H1 (cell line): Measurements from ENCODE around the gene HTR3E. TPM values are rescaled to one million over a fixed set of nuclear protein-coding genes. Genes with fewer than 3 reads are reported as not detected.
"Not testable (repeated sequence)": the region's sequence is repeated elsewhere in the genome, so short reads cannot be mapped to it uniquely, and the experiment has no call there.

ENCODE experiments used
- CTCF ChIA-PET: fragments of 300-600 bp; sonication (Branson Sonifier 250); formaldehyde crosslinking; loops from one replicate; lab custom pipeline; 2021; ENCODE audit not compliant: partially characterized antibody; lab: Charles Lee
- POLR2A ChIA-PET: fragments of 300-600 bp; sonication (Branson Sonifier 250); formaldehyde crosslinking; loops from one replicate; lab custom pipeline; 2021; ENCODE audit warnings: inconsistent platforms; ENCODE audit not compliant: partially characterized antibody; lab: Charles Lee
- DNase-seq, 2 experiments: peaks; one replicate each; pipeline versions ENCODE4 v3.0.0 to v3.0.0-alpha.2; 2010 to 2022; ENCODE audit warnings: low spot score in 2 of 2, low read depth in 1 of 2, mixed read lengths in 1 of 2
- FAIRE-seq: peaks from 2 replicates; lab custom pipeline; 2011; peaks lifted over from hg19 to GRCh38; lab: Jason Lieb, UNC
- H2AFZ ChIP-seq: 2 replicates; pipeline ENCODE4 v1.8.1; 2012; ENCODE audit warnings: low read length, inconsistent platforms
- H2AK5ac ChIP-seq: 2 replicates; pipeline ENCODE4 v1.6.1; 2013; ENCODE audit warnings: low read depth, low read length
- H2BK120ac ChIP-seq: replicated peaks from 2 replicates; pipeline ENCODE3; 2013; ENCODE audit warnings: low read depth, low read length, inconsistent platforms
- H2BK12ac ChIP-seq: 2 replicates; pipeline ENCODE4 v1.6.1; 2013; ENCODE audit warnings: low read depth, low read length
- H2BK15ac ChIP-seq: 2 replicates; pipeline ENCODE4 v1.6.1; 2013; ENCODE audit warnings: low read length
- H2BK20ac ChIP-seq: 2 replicates; pipeline ENCODE4 v1.6.1; 2013; ENCODE audit warnings: low read length
- H2BK5ac ChIP-seq: 2 replicates; pipeline ENCODE4 v1.6.1; 2013; ENCODE audit warnings: low read depth, low read length
- H3K14ac ChIP-seq: 2 replicates; pipeline ENCODE4 v1.6.1; 2013; ENCODE audit warnings: inconsistent platforms; ENCODE audit not compliant: insufficient read length
- H3K18ac ChIP-seq: 2 replicates; pipeline ENCODE4 v1.6.1; 2013; ENCODE audit warnings: low read length; ENCODE audit errors: extremely low read depth
- H3K23ac ChIP-seq: 2 replicates; pipeline ENCODE4 v1.6.1; 2013; ENCODE audit warnings: inconsistent platforms; ENCODE audit not compliant: insufficient read length
- H3K23me2 ChIP-seq: 2 replicates; pipeline ENCODE4 v1.6.1; 2013; ENCODE audit warnings: low read depth, low read length
- H3K27ac ChIP-seq: 2 replicates; pipeline ENCODE4 v1.6.1; 2011; ENCODE audit warnings: low read depth, low read length, inconsistent platforms
- H3K27me3 ChIP-seq, 4 experiments: replicated peaks in 1 of 4; 1 replicate in 1 of 4; 2 replicates in 3 of 4; pipeline versions ENCODE4 v1.6.1 to v1.8.1; 2011 to 2013; ENCODE audit warnings: low read length in 3 of 4, mild to moderate bottlenecking in 3 of 4, inconsistent platforms in 2 of 4, mixed read lengths in 2 of 4, moderate library complexity in 1 of 4; ENCODE audit not compliant: control insufficient read depth in 3 of 4, insufficient read depth in 3 of 4; ENCODE audit errors: extremely low read depth in 1 of 4
- H3K36me3 ChIP-seq, 4 experiments: 2 replicates each; pipeline versions ENCODE4 v1.6.1 to v1.8.1; 2011 to 2013; ENCODE audit warnings: mild to moderate bottlenecking in 4 of 4, low read length in 3 of 4, moderate library complexity in 2 of 4, control low read depth in 1 of 4, inconsistent platforms in 1 of 4; ENCODE audit not compliant: insufficient read depth in 4 of 4, control insufficient read depth in 2 of 4
- H3K4ac ChIP-seq: replicated peaks from 2 replicates; pipeline ENCODE3; 2013; ENCODE audit warnings: low read length, low read depth, mixed read lengths, inconsistent platforms; ENCODE audit not compliant: insufficient read length
- H3K4me1 ChIP-seq, 4 experiments: replicated peaks in 1 of 4; 1 replicate in 1 of 4; 2 replicates in 3 of 4; pipeline versions ENCODE4 v1.6.1 to v1.8.1; 2011 to 2013; ENCODE audit warnings: low read length in 3 of 4, inconsistent platforms in 2 of 4, mixed read lengths in 1 of 4; ENCODE audit not compliant: insufficient read depth in 4 of 4, control insufficient read depth in 3 of 4
- H3K4me2 ChIP-seq, 2 experiments: 2 replicates each; pipeline versions ENCODE4 v1.6.1 to v1.8.1; 2011 to 2013; ENCODE audit warnings: low read depth in 2 of 2, low read length in 2 of 2, control low read depth in 1 of 2, inconsistent platforms in 1 of 2, mild to moderate bottlenecking in 1 of 2; ENCODE audit not compliant: insufficient read depth in 1 of 2
- H3K4me3 ChIP-seq, 4 experiments: fragments of 200-600, 300-600 bp in 1 of 4; sonication (generic), shearing (Covaris generic), sonication (Bioruptor Twin) in 1 of 4; 2 replicates each; pipeline versions ENCODE4 v1.5.1 to v1.8.1; 2011 to 2016; ENCODE audit warnings: low read length in 4 of 4, low read depth in 3 of 4, control low read depth in 2 of 4, inconsistent platforms in 2 of 4, mild to moderate bottlenecking in 2 of 4, mixed read lengths in 1 of 4, moderate library complexity in 1 of 4; ENCODE audit not compliant: insufficient read depth in 2 of 4; ENCODE audit errors: extremely low read depth in 1 of 4
- H3K56ac ChIP-seq: replicated peaks from 2 replicates; pipeline ENCODE3; 2013; ENCODE audit warnings: low read depth, mild to moderate bottlenecking, mixed read lengths, low read length, inconsistent platforms; ENCODE audit not compliant: insufficient read length
- H3K79me1 ChIP-seq: 2 replicates; pipeline ENCODE4 v1.6.1; 2013; ENCODE audit warnings: low read depth, low read length, control low read depth
- H3K79me2 ChIP-seq, 2 experiments: 2 replicates each; pipeline versions ENCODE4 v1.6.1 to v1.8.1; 2012 to 2013; ENCODE audit warnings: low read length in 2 of 2, mild to moderate bottlenecking in 2 of 2, inconsistent platforms in 1 of 2; ENCODE audit not compliant: insufficient read depth in 2 of 2, control insufficient read depth in 1 of 2
- H3K9ac ChIP-seq, 4 experiments: replicated peaks in 1 of 4; 1 replicate in 1 of 4; 2 replicates in 3 of 4; pipeline versions ENCODE4 v1.6.1 to v1.8.1; 2011 to 2013; ENCODE audit warnings: low read depth in 3 of 4, low read length in 3 of 4, control low read depth in 2 of 4, mild to moderate bottlenecking in 2 of 4, moderate library complexity in 2 of 4, inconsistent platforms in 1 of 4; ENCODE audit errors: extremely low read depth in 1 of 4
- H3K9me3 ChIP-seq, 2 experiments: 2 replicates each; pipeline versions ENCODE4 v1.6.1 to v1.8.1; 2012 to 2013; ENCODE audit warnings: mild to moderate bottlenecking in 2 of 2, moderate library complexity in 2 of 2, control low read depth in 1 of 2, inconsistent platforms in 1 of 2, low read depth in 1 of 2, low read length in 1 of 2, mixed read lengths in 1 of 2; ENCODE audit not compliant: insufficient read depth in 2 of 2
- H4K20me1 ChIP-seq, 2 experiments: replicated peaks in 1 of 2; 2 replicates each; pipeline versions ENCODE3 to v1.8.1; 2011 to 2013; ENCODE audit warnings: inconsistent platforms in 2 of 2, low read length in 2 of 2, mild to moderate bottlenecking in 1 of 2; ENCODE audit not compliant: insufficient read depth in 2 of 2, control insufficient read depth in 1 of 2
- H4K5ac ChIP-seq: 2 replicates; pipeline ENCODE4 v1.6.1; 2013; ENCODE audit warnings: low read length, low read depth, mixed read lengths, inconsistent platforms; ENCODE audit not compliant: insufficient read length
- H4K8ac ChIP-seq: 2 replicates; pipeline ENCODE4 v1.8.0; 2013; ENCODE audit warnings: mild to moderate bottlenecking, moderate library complexity, low read length, inconsistent platforms; ENCODE audit not compliant: insufficient read depth; ENCODE audit errors: extremely low read depth
- H4K91ac ChIP-seq: replicated peaks from 2 replicates; pipeline ENCODE3; 2013; ENCODE audit warnings: low read length, mixed read lengths, inconsistent platforms; ENCODE audit not compliant: insufficient read length
- BACH1 ChIP-seq: IDR thresholded peaks from 2 replicates; pipeline ENCODE4 v1.6.1; 2012; ENCODE audit warnings: low read length, improper control_type of control experiment
- CBX8 ChIP-seq: fragments of 300-800, 300-1000 bp; sonication (generic); IDR thresholded peaks from 2 replicates; pipeline ENCODE4 v1.7.1; 2016; ENCODE audit warnings: low read depth, low read length, borderline replicate concordance
- HDAC2 ChIP-seq, 2 experiments: fragments of 300-600 bp in 1 of 2; sonication (generic) in 1 of 2; IDR thresholded peaks; 2 replicates each; pipeline ENCODE4 v1.6.1; 2011 to 2012; ENCODE audit warnings: low read depth in 2 of 2, low read length in 2 of 2, mild to moderate bottlenecking in 2 of 2, moderate library complexity in 2 of 2, borderline replicate concordance in 1 of 2, inconsistent platforms in 1 of 2
- YY1 ChIP-seq: IDR thresholded peaks from 2 replicates; pipeline ENCODE4 v1.6.1; 2011; ENCODE audit warnings: low read depth, mild to moderate bottlenecking, low read length
- WGBS, 2 experiments: shearing (Covaris generic) in 1 of 2; methylation state at CpG; one replicate each; pipeline versions ENCODE4 v1.1.6 to v1.1.7; 2013 to 2015; ENCODE audit warnings: low lambda C conversion rate in 2 of 2, mixed read lengths in 2 of 2, inconsistent platforms in 1 of 2, low coverage in 1 of 2, missing lambda C conversion rate in 1 of 2; ENCODE audit not compliant: insufficient replicate concordance in 2 of 2, insufficient coverage in 1 of 2, insufficient read length in 1 of 2; ENCODE audit errors: extremely low coverage in 1 of 2, missing lambda C conversion rate in 1 of 2; 5-methylcytosine and 5-hydroxymethylcytosine counted together
- polyA plus RNA-seq, 7 experiments: library from polyadenylated mRNA; depleted of rRNA in 3 of 7; stranded (reverse) in 5 of 7; unstranded in 2 of 7; fragments of >200 nt in 5 of 7; fragments of 200-250 nt in 2 of 7; gene quantifications; 1 replicate in 5 of 7; 2 replicates in 1 of 7; 4 replicates in 1 of 7; pipeline versions ENCODE4 v1.2.1 to v1.2.3, GENCODE V29; 2011 to 2013; ENCODE audit warnings: missing spikeins in 2 of 7, mixed read lengths in 2 of 7
- total RNA-seq: library from RNA; stranded (reverse); fragmentation: NEBNext Ultra II Directional; extraction: Animal tissue kit (Norgen Biotek cat#: 25700); gene quantifications from 2 replicates; pipeline ENCODE4 v1.2.1, GENCODE V29; 2021

The HTR3E gene
- total and polyA plus RNA-seq, 2 of the 8 experiments (the other 6 are each of a cell fraction or from before 2014, with no cell fraction given) = not detected

GRCh38 chr3:184068344-184068743, 28.5 kb upstream of the HTR3E start (continued):
- TF ChIP-seq HDAC2 (IDR thresholded peaks at IDR 0.05; ENCODE audit: borderline replicate concordance in 1 of 2, low read depth in 2 of 2, low read length in 2 of 2) = no peak
- TF ChIP-seq CBX8 = no peak
- TF ChIP-seq BACH1 = no peak
- TF ChIP-seq YY1 = no peak

GRCh38 chr3:184071142-184071541, 25.7 kb upstream of the HTR3E start:
- H4K91ac ChIP-seq, H3K27ac ChIP-seq, H3K23me2 ChIP-seq, H4K8ac ChIP-seq, H3K4me1 ChIP-seq, H3K4ac ChIP-seq, H3K4me2 ChIP-seq, CTCF ChIA-PET, H3K56ac ChIP-seq, H3K18ac ChIP-seq, H2BK12ac ChIP-seq, H3K27me3 ChIP-seq, DNase-seq, H2BK15ac ChIP-seq, FAIRE-seq, H3K79me1 ChIP-seq, H3K9ac ChIP-seq, H3K9me3 ChIP-seq, H3K79me2 ChIP-seq, H2AK5ac ChIP-seq, H4K20me1 ChIP-seq, H2AFZ ChIP-seq, H2BK120ac ChIP-seq, H3K23ac ChIP-seq, H2BK5ac ChIP-seq, H3K4me3 ChIP-seq, POLR2A ChIA-PET, H3K36me3 ChIP-seq, H4K5ac ChIP-seq, H2BK20ac ChIP-seq, H3K14ac ChIP-seq: not testable (repeated sequence)
- WGBS, 2 experiments = 90% methylated on average over 7 of the region's 7 CpGs; no CpG with 5 or more reads in 1 of the 2 experiments
